Non-pigmented ciliary epithelial cell (primary cell): Measurements from ENCODE around the gene RNASE8.

Experiments used
- DNase-seq: peaks from one replicate; pipeline ENCODE4 v3.0.0-alpha.2; 2010; ENCODE audit warnings: low read depth

The RNASE8 gene

DNA sequence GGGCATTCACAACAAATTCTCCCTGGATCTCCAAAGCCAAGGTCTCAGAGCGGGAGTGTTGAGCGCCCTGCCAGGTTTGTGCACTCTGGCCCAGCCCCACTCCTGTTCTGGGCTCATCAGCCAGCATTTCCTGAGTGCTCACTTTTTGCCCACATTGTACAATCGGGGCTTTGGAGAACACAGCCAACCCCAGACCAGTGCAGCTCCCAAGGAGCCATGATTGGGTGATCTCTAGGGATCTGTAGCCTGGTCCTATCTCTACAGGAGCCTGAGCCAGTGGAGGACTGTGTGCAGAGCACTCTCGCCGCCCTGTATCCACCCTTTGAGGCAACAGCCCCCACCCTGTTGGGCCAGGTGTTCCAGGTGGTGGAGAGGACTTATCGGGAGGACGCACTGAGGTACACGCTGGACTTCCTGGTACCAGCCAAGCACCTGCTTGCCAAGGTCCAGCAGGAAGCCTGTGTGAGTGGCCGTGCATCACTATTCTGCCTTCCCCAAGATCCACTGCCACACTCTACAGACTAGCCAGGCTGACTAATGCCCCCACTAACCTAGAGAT is 15.2 kb downstream of the RNASE8 start:
- DNase-seq: no peak

DNA sequence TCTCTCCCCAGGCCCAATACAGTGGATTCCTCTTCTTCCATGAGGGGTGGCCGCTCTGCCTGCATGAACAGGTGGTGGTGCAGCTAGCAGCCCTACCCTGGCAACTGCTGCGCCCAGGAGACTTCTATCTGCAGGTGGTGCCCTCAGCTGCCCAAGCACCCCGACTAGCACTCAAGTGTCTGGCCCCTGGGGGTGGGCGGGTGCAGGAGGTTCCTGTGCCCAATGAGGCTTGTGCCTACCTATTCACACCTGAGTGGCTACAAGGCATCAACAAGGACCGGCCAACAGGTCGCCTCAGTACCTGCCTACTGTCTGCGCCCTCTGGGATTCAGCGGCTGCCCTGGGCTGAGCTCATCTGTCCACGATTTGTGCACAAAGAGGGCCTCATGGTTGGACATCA is 16.3 kb downstream of the RNASE8 start:
- no peak for DNase-seq

DNA sequence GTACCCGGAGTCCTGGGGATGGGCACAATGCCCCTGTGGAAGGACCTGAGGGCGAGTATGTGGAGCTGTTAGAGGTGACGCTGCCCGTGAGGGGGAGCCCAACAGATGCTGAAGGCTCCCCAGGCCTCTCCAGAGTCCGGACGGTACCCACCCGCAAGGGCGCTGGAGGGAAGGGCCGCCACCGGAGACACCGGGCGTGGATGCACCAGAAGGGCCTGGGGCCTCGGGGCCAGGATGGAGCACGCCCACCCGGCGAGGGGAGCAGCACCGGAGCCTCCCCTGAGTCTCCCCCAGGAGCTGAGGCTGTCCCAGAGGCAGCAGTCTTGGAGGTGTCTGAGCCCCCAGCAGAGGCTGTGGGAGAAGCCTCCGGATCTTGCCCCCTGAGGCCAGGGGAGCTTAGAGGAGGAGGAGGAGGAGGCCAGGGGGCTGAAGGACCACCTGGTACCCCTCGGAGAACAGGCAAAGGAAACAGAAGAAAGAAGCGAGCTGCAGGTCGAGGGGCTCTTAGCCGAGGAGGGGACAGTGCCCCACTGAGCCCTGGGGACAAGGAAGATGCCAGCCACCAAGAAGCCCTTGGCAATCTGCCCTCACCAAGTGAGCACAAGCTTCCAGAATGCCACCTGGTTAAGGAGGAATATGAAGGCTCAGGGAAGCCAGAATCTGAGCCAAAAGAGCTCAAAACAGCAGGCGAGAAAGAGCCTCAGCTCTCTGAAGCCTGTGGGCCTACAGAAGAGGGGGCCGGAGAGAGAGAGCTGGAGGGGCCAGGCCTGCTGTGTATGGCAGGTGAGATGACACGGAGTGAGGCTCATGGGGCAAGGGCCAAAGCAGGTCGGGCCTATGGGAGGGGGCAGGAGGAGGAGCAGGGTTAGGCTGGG is 17.0 kb downstream of the RNASE8 start:
- no peak for DNase-seq

DNA sequence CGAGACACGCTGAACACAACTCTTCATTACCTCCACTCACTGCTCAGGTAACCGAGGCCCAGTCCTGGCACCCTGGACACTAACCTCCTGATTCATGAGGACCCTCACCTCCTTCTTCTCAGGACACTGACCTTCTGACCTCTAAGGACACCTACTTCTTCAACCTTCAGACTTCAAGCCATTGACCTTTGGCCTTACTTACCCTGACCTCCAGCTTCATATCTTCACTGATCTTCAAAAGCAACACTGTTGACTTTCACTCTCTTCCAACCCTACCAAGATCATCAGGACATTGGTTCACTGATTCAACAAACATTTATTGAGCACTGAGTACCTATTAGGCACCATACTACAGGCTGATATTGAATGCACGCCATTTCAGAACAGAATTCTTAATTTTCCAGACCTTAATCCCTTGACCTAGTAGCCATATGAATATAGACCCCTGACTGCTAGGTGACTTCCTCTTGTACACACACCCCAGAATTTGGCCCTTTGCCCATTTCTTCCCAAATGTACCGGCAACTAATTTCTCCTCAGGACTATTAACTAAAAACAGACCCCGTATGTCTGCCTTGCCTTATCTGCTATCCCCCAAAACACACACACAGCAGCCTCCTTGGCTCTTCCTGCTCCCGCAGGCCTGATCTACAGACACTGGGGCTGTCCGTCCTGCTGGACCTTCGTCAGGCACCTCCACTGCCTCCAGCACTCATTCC is 18.3 kb downstream of the RNASE8 start:
- no peak for DNase-seq

DNA sequence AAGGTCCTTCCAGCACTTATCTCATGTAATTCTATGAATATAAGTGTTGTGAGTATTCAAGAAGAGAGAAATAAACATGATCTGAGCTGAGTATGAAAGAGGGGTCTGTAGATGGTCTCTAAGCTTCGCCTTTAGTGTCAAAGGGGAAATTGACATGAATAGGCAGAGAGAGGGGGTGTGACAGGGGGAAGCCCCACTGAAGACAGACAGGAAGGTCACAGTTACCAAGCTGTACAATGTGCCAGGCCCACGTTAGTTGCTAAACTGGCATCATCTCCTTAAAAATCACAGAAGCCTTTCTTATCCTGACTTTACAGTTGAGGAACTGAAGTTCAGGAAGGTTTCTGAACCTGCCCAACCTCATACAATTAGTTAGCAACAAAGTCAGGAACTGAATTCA is 20.1 kb downstream of the RNASE8 start:
- no peak for DNase-seq

DNA sequence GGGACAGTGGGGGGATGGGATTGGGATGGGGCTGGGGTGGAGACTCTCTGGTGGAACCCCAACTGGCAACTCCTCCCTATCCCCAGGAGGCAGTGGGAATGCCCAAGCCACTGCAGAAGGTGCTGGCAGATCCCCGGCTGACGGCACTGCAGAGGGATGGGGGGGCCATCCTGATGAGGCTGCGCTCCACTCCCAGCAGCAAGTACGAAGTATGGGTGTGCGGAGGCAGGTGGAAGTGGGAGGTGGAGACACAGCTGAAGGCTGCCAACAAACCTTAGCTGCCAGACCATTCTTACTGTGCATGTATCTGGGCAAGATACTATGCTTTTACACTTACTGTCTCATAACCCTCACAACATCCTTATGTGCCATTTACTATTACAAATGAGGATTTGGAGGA is 20.7 kb downstream of the RNASE8 start:
- no peak for DNase-seq

DNA sequence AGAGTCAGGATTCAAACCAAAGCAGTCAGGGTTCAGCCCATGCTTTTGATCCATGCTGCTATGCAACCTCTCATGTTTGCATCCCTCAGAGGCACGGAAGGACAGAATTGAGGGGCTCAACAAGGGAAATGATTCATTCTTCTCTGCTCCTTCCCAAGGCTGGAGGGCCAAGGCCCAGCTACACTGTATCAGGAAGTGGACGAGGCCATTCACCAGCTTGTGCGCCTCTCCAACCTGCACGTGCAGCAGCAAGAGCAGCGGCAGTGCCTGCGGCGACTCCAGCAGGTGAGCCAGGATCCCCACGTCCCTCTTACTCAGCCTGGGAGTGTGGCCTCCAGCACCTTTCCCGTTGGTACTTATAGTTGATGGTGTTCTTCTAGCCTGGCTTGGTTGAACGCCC is 21.1 kb downstream of the RNASE8 start:
- no peak for DNase-seq

DNA sequence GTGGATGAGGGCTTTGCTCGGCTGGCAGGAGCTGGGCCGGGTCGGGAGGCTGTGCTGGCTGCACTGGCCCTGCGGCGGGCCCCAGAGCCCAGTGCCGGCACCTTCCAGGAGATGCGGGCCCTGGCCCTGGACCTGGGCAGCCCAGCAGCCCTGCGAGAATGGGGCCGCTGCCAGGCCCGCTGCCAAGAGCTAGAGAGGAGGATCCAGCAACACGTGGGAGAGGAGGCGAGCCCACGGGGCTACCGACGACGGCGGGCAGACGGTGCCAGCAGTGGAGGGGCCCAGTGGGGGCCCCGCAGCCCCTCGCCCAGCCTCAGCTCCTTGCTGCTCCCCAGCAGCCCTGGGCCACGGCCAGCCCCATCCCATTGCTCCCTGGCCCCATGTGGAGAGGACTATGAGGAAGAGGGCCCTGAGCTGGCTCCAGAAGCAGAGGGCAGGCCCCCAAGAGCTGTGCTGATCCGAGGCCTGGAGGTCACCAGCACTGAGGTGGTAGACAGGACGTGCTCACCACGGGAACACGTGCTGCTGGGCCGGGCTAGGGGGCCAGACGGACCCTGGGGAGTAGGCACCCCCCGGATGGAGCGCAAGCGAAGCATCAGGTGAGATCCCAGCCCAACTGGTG is 24.0 kb downstream of the RNASE8 start:
- no peak for DNase-seq

DNA sequence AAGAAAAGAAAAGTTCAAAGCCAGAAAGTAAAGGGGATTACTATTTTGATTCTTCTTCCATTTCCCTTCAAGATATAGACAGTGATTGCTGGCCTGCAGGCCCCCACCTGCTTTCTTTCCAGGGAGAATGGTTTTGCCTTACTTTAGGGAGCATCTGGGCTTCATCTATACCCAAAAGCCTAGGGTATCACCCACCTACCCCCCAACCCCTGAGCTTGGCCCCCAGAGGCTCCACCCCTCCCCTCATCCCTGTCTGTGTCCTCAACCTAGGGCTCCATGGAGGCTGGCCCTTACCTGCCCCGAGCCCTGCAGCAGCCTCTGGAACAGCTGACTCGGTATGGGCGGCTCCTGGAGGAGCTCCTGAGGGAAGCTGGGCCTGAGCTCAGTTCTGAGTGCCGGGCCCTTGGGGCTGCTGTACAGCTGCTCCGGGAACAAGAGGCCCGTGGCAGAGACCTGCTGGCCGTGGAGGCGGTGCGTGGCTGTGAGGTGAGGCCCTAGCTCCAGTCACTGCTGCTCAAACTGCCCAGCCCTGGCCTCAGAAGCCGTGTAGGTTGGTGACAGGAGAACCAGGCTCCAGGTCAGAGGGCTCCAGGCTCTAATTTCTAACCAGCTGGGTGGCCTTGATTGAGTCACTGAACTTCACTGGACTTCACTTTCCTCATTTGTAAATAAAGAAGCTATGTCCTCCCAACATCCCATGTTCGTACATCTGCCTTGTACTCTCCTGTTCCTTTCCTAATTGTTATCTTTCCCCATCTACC is 26.1 kb downstream of the RNASE8 start:
- DNase-seq: no peak

DNA sequence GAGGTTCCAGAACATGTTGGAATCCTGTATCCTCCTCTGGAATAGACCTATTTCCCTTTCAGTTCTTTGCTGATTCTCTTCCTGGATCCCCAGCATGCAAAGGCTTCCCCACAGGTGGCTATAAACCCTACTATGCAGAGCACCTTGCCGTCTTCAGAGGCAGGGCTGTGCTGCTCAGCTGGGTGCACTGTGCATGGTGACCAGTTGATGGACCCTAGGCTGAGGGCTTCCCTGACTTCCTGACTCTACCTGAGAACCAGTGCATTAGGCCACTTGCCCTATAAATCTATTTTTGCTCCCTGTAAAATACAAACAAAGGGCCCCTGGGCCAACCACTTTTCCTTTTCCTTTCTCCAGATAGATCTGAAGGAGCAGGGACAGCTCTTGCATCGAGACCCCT is 26.8 kb downstream of the RNASE8 start:
- no peak for DNase-seq

DNA sequence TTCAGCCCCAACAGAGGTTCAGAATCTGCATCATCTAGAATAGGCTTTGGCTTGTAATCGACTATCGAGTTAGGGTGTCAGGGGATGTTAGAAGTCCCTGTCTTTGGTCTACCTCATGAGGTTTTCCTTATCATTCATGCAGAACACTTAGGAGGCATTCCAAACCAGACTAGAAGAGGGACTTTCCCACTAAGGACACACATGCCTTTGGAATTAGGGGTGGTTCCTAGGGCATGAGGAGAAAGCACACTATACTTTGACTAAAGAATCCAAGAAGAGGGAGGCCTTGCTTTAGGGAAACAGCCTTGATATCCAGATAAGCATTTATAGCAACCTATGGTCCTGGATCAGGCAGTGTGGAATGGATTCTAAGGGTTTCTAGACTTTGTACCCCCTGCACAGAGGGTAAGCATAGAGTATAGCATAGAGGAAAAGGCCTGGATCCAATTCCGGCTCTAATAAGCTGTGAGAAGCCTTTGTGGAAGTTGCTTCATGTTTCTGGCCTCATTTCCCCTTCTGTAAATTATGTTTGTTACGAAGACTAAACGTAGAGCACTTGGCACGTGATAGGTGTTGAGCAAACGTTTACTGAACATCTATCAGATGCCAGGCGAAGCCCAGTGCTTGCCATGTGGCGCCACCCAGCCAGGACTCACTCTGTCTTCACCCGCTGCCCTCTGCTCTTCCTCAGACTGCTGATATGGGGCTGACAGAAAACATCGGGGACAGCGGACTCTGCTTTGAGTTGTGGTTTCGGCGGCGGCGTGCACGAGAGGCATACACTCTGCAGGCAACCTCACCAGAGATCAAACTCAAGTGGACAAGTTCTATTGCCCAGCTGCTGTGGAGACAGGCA is 27.6 kb downstream of the RNASE8 start:
- DNase-seq: peak; percentile 60

DNA sequence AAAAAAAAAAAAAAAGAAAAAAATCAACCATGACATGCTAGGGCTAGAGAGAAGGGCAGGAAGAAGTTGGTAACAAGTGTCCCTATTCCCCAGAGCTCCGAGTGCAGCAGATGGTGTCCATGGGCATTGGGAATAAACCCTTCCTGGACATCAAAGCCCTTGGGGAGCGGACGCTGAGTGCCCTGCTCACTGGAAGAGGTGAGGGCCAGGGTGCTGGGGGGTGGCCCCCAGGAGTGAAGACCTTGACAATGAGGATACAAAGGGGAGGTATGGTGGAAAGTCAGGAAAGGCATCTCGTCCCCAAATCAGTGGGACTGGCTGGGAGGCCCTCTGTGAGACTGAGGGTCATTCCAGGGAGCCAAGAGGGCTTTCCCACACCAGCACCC is 29.3 kb downstream of the RNASE8 start:
- no peak for DNase-seq

DNA sequence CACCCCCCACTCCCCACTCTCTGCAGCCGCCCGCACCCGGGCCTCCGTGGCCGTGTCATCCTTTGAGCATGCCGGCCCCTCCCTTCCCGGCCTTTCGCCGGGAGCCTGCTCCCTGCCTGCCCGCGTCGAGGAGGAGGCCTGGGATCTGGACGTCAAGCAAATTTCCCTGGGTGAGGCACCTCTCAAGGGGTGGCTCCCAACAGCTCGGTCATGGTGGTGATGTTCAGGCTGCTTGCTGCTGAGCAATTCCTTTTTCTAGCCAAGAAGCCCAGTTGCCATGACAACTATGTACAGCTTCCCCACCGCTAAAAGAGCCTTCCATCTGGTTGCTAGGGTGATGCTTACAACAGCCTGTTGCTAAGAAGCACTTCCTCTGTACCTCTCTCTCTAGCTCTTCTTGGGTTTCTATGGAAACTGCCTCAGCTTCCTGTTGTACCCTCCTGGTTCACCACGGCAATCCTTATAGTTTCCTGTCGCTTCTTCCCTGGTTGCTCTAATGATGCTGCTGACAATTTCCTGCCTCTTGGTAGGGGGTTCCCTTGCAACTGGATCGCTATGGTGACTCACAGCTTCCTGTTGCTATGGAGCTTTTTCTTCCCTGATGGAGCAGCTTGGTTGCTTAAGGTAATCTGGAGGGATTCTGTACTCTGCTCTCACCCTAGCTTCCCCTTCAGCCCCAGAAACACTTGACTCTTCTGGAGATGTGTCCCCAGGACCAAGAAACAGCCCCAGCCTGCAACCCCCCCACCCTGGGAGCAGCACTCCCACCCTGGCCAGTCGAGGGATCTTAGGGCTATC is 29.9 kb downstream of the RNASE8 start:
- peak; percentile 88 for DNase-seq

DNA sequence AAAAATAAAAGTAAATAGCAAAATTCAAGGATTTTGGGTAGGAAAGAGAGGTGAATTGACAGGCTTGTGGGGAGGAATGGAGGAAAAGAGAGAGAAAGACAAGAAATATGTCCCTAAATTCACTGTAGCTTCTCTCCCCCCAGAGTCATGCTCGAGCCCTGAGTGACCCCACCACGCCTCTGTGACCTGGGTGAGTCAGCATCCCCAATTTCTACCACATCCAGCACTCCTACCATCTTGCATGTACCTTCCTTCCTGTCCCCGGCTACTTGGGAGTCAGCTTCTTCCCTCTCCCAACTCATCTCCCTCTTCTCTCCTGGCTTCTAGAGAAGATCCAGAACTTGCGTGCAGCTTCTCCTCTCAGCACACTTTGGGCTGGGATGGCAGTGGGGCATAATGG is 31.1 kb downstream of the RNASE8 start:
- no peak for DNase-seq

DNA sequence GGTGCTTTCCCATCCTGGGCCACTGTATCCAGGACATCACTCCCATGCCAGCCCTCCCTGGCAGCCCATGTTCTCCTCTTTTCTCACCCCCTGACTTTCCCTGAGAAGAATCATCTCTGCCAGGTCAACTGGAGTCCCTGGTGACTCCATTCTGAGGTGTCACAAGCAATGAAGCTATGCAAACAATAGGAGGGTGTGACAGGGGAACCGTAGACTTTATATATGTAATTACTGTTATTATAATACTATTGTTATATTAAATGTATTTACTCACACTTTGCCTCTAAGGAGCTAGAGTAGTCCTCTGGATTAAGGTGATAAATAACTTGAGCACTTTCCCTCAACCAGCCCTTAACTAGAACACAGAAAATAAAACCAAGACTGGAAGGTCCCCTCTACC is 31.6 kb downstream of the RNASE8 start:
- no peak for DNase-seq

DNA sequence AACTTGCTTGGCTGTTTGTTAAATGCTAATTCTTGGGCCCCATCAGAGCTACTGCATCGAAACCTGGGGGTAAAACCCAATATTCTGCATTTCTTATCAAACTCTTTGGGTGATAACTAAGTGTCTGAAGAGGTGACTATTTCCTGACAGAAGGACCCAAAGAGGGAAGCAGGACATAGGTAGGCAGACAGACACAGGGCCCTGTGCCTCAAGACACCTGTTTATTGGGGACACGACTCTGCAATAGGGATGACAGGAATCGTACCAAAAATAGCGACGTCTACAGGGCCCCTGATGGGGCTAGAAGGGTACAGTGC is 32.2 kb downstream of the RNASE8 start:
- DNase-seq: no peak

DNA sequence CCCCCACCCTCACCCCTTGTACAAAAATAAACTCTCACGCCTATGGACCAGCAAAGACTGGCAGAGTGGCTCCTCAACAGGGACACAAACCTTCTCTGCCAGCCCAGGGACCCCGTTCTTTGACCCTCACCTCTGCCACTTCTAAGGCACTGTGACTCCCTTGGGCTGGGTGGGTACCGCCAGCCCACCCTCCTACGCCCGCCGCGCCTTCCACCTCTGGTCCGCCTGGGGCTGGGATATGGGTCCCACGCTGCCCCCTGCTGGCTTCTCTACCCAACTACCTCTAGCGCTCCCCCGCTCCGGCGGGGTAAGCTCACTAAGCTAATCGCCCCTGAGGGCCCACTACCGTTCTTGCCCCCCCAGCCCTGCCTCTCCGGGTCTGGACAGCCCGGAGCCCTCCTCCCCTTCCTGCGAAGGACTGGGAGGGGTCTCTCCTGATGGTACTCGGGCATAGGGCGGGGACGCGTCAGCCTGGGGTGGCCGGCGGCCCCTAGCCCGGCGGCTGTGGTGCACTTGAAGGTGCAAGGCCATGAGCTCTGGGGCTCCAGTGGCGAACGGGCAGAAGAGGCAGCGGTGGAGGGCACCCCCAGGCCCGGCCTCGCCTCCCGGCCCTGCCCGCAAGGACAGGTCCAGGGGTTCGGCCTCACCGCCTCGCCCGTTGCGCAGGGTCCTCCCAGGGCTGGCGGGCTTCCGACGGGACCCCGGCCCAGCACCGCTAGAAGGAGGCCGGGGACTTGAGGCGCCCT is 32.7 kb downstream of the RNASE8 start:
- no peak for DNase-seq

DNA sequence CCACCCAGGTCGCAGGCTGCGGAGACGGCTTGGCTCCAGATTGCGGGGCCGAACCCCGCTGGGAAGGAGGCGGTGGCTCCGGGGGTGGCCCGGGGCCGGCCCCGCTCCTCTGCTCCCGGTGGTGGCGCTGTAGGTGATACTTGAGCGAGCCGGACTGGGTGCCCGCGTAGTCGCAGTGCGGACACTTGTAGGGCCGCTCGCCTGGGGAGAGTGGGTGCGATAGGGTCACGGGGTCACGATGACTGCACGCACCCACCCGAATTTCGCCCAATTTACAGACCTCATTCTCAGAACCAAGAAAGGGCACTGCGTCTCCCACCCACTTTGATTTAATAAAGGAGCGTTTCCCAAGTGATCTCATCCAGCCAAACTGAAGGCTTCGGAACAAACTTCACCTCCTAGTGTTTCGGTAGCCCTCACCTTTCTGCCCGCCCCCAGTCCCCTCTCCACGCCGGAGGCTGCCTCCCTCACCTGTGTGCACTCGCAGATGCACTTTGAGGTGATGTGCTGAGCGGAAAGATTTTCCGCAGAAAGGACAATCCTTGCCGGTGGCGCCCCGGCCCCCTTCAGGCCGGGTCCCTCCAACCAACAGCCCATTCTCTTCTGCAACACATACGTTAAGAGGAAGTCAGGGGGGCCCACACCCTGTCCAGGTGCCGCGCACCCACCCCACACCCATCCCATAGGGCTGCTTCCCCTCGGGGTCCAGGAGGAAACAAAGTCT is 33.5 kb downstream of the RNASE8 start:
- DNase-seq: no peak

DNA sequence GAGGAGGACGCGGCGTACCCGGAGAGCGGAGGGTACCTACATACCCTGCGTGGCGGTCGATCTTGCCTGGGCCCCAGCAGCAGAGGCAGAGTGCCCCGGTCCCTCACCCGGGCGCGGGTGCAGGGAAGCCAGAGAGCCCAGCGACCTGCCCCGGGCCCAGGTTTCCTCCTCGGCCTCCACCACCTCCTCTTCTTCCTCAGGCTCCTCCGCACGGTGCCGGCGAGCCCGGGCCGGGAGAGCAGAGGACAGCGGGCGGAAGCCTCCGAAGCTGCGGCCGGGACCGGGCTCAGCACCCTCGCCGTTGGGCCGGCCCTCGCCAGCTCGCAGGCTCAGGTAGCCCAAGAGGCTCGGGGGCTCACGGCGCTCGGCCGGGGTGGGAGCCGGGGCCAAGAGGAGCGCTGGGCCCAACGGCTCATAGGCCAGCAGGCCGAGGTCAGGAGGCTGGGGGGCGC is 34.2 kb downstream of the RNASE8 start:
- DNase-seq: no peak
